Spleen (tissue), 11 donors: Measurements from ENCODE around the gene MCL1. TPM values are rescaled to one million over a fixed set of nuclear protein-coding genes. Genes with fewer than 3 reads are reported as not detected.

Experiments used
- DNase-seq: peaks from one replicate; pipeline ENCODE4 v3.0.0-alpha.2; 2020
- H3K27ac ChIP-seq, 8 donors: fragments of 200-600 bp; sonication (generic) in 7 of 8; 1 replicate in 4 of 8; 2 replicates in 4 of 8; pipeline versions ENCODE4 v1.5.0 to v1.8.0; 2016 to 2021; ENCODE audit warnings: inconsistent platforms in 4 of 8, mild to moderate bottlenecking in 4 of 8, moderate library complexity in 1 of 8
- H3K27me3 ChIP-seq, 7 donors: fragments of 200-600 bp; sonication (generic) in 6 of 7; replicated peaks in 1 of 7; 1 replicate in 4 of 7; 2 replicates in 3 of 7; pipeline versions ENCODE4 v1.5.0 to v1.8.0; 2016 to 2021; ENCODE audit warnings: inconsistent platforms in 3 of 7, mild to moderate bottlenecking in 1 of 7
- H3K36me3 ChIP-seq, 6 donors: fragments of 200-600 bp; sonication (generic) in 5 of 6; 1 replicate in 4 of 6; 2 replicates in 2 of 6; pipeline versions ENCODE4 v1.5.0 to v1.8.0; 2016 to 2021; ENCODE audit warnings: inconsistent platforms in 2 of 6
- H3K4me1 ChIP-seq, 6 donors: fragments of 200-600 bp; sonication (generic) in 5 of 6; 1 replicate in 3 of 6; 2 replicates in 3 of 6; pipeline versions ENCODE4 v1.5.0 to v1.8.0; 2016 to 2021; ENCODE audit warnings: inconsistent platforms in 3 of 6
- H3K4me3 ChIP-seq, 8 donors: fragments of 200-600 bp; sonication (generic) in 7 of 8; 1 replicate in 4 of 8; 2 replicates in 4 of 8; pipeline versions ENCODE4 v1.5.0 to v1.8.0; 2016 to 2021; ENCODE audit warnings: inconsistent platforms in 4 of 8, mild to moderate bottlenecking in 4 of 8, moderate library complexity in 2 of 8
- H3K9me3 ChIP-seq, 8 donors: fragments of 200-600 bp; sonication (generic) in 7 of 8; 1 replicate in 4 of 8; 2 replicates in 4 of 8; pipeline versions ENCODE4 v1.5.0 to v1.8.0; 2016 to 2021; ENCODE audit warnings: inconsistent platforms in 4 of 8
- POLR2AphosphoS5 ChIP-seq, 3 donors: sonication (generic); formaldehyde crosslinking; IDR thresholded peaks; one replicate each; pipeline ENCODE4 v1.5.1; 2017; ENCODE audit warnings: antibody characterized with exemption in 3 of 3
- WGBS, 5 donors: extraction: QIAGEN DNeasy Blood & Tissue Kit in 3 of 5; methylation state at CpG; one replicate each; pipeline versions ENCODE4 v1.1.5 to v1.1.7; 2013 to 2018; 5-methylcytosine and 5-hydroxymethylcytosine counted together
- intact Hi-C: fragments of 100-400 bp; cut with DNase I; formaldehyde crosslinking; loops from one replicate; pipeline ENCODE4 v1.15.0; 2023; ENCODE audit warnings: low total_unique reads
- polyA plus RNA-seq, 3 donors: library from polyadenylated mRNA; stranded (reverse); fragments of 200-250 nt; gene quantifications; one replicate each; pipeline ENCODE4 v1.2.1, GENCODE V29; 2013
- total RNA-seq, 7 donors: library from RNA; depleted of rRNA in 3 of 7; stranded (reverse); fragments of >200 nt in 3 of 7; fragmentation: NEBNext Ultra II Directional in 4 of 7; extraction: Animal tissue kit (Norgen Biotek cat#: 25700) in 4 of 7; gene quantifications; one replicate each; pipeline versions ENCODE4 v1.1.0 to v1.2.1, GENCODE V29; 2016 to 2021
- TF ChIP-seq, protein P1 (sequence below), 11 experiments: fragments of 200-600 bp in 7 of 11; fragments of 450-650 bp in 4 of 11; sonication (generic) in 4 of 11; IDR thresholded peaks in 8 of 11; conservative IDR thresholded peaks in 3 of 11; 1 replicate in 7 of 11; 2 replicates in 4 of 11; pipeline versions ENCODE4 v1.4.0 to v1.8.0; 2016 to 2021; ENCODE audit warnings: antibody characterized with exemption in 11 of 11, inconsistent platforms in 4 of 11, mild to moderate bottlenecking in 1 of 11
- donor health status: healthy with polysubstance abuse.
- donor health status: DM: no; HTN: no; CAD: no; lungs with moderate emphysema.
- donor health status: DM: no; HTN: no; CAD: no.
- donor health status: Bipolar disorder and iron deficiency.
- donor health status: healthy.
- donor health status: DM: no; HTN: no; CAD: no.
- donor health status: DM: yes; HTN: yes; CAD: no.

The MCL1 gene
- total and polyA plus RNA-seq, 10 donors: 75.8 to 435 (median 299) TPM

GRCh38 chr1:150557813-150558212 is 21.6 kb downstream of the MCL1 start:
- Histone ChIP-seq H3K4me1 (peaks cover 18 to 90% (median 60%) of the 10 kb centered on the region in 6 donors), H3K9me3 (no peaks in the 10 kb centered on the region), H3K4me3 (peak overlapping the region in 2 of 8 donors; percentile 8 to 78), H3K27ac (peak overlapping the region in 3 of 8 donors; percentile 99 to 100 (median 100)), H3K27me3 (no peaks in the 10 kb centered on the region), H3K36me3 (peaks cover 0 to 43% (median 0%) of the 10 kb centered on the region in 6 donors)
- intact Hi-C loops: no loop called here
- TF ChIP-seq, protein P1, sequence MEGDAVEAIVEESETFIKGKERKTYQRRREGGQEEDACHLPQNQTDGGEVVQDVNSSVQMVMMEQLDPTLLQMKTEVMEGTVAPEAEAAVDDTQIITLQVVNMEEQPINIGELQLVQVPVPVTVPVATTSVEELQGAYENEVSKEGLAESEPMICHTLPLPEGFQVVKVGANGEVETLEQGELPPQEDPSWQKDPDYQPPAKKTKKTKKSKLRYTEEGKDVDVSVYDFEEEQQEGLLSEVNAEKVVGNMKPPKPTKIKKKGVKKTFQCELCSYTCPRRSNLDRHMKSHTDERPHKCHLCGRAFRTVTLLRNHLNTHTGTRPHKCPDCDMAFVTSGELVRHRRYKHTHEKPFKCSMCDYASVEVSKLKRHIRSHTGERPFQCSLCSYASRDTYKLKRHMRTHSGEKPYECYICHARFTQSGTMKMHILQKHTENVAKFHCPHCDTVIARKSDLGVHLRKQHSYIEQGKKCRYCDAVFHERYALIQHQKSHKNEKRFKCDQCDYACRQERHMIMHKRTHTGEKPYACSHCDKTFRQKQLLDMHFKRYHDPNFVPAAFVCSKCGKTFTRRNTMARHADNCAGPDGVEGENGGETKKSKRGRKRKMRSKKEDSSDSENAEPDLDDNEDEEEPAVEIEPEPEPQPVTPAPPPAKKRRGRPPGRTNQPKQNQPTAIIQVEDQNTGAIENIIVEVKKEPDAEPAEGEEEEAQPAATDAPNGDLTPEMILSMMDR (IDR thresholded peaks at IDR 0.05 in 8 of 11, conservative IDR thresholded peaks at IDR 0.05 in 3 of 11): no peak
- peak in 2 of 3 donors; percentile 2 to 55 for TF ChIP-seq POLR2AphosphoS5 (IDR thresholded peaks at IDR 0.05)
- WGBS, 5 donors: 81 to 92% (median 86%) methylated on average over 11 to 15 of the region's 15 CpGs
- peak; percentile 75 for DNase-seq

DNA sequence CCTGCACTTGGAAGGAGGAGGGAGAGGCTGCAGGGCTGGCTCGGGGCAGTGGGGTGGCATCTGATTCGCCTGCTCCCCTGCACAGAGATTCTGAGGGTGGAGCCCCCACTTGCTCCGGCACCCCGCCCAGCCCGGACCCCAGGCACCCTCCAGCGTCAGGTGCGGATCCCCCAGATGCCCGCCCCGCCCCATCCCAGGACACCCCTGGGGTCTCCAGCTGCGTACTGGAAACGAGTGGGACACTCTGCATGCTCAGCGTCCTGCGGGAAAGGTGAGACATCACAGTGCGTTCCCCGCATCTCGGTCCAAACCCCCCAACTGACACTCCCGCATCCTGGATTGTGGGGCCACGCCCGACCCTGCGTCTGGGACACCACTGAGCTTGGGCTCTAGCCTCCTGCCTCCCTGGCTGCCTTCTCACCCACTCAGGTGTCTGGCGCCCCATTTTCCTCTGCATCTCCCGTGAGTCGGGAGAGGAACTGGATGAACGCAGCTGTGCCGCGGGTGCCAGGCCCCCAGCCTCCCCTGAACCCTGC is 22.3 kb downstream of the MCL1 start:
- Histone ChIP-seq H3K27ac (no peak overlapping the region), H3K27me3 (no peaks in the 10 kb centered on the region), H3K36me3 (peaks cover 0 to 43% (median 0%) of the 10 kb centered on the region in 6 donors), H3K9me3 (no peaks in the 10 kb centered on the region), H3K4me1 (peaks cover 20 to 90% (median 60%) of the 10 kb centered on the region in 6 donors), H3K4me3 (no peak overlapping the region)
- WGBS, 5 donors: 92 to 99% (median 93%) methylated on average over 9 to 26 of the region's 26 CpGs
- DNase-seq: peak; percentile 72
- TF ChIP-seq POLR2AphosphoS5 (IDR thresholded peaks at IDR 0.05): peak in 1 of 3 donors; percentile 39
- TF ChIP-seq, protein P1 (IDR thresholded peaks at IDR 0.05 in 8 of 11, conservative IDR thresholded peaks at IDR 0.05 in 3 of 11): no peak
- intact Hi-C loops: no loop called here

- H3K27me3 ChIP-seq: no peaks in the 10 kb centered on the region
- DNase-seq: peak; percentile 68
- peaks cover 0 to 43% (median 0%) of the 10 kb centered on the region in 6 donors for H3K36me3 ChIP-seq
- no peaks in the 10 kb centered on the region for H3K9me3 ChIP-seq
- TF ChIP-seq POLR2AphosphoS5 (IDR thresholded peaks at IDR 0.05): peak in 2 of 3 donors; percentile 7 to 38
- TF ChIP-seq, protein P1 (IDR thresholded peaks at IDR 0.05 in 8 of 11, conservative IDR thresholded peaks at IDR 0.05 in 3 of 11): no peak
- H3K4me3 ChIP-seq: no peak overlapping the region
- H3K4me1 ChIP-seq: peaks cover 29 to 90% (median 64%) of the 10 kb centered on the region in 6 donors
- WGBS, 5 donors: 81 to 89% (median 82%) methylated on average over 18 to 26 of the region's 26 CpGs
- intact Hi-C loops: no loop called here
- H3K27ac ChIP-seq: peak overlapping the region in 1 of 8 donors; percentile 13
These were observed 23.2 kb downstream of the MCL1 start for GRCh38 chr1:150555971-150556865.
